Adrenal gland (tissue), 19 donors: ENCODE data around the gene C22orf31. TPM values are rescaled to one million over a fixed set of nuclear protein-coding genes. Genes with fewer than 3 reads are reported as not detected.

Source experiments
- DNase-seq, 7 donors: peaks; one replicate each; pipeline ENCODE4 v3.0.0-alpha.2; 2019 to 2020
- H3K27ac ChIP-seq, 5 donors: fragments of 200-600 bp; sonication (generic) in 4 of 5; 1 replicate in 3 of 5; 2 replicates in 2 of 5; pipeline versions ENCODE4 v1.5.1 to v1.8.0; 2016 to 2020; ENCODE audit warnings: mild to moderate bottlenecking in 1 of 5
- H3K27me3 ChIP-seq: fragments of 200-600 bp; 2 replicates; pipeline ENCODE4 v1.8.0; 2021
- H3K36me3 ChIP-seq, 2 donors: fragments of 200-600 bp; replicated peaks in 1 of 2; 1 replicate in 1 of 2; 2 replicates in 1 of 2; pipeline versions ENCODE4 v1.5.1 to v1.8.0; 2018 to 2022
- H3K4me1 ChIP-seq, 2 donors: fragments of 200-600 bp; replicated peaks in 1 of 2; 1 replicate in 1 of 2; 2 replicates in 1 of 2; pipeline versions ENCODE4 v1.5.1 to v1.8.0; 2018 to 2021
- H3K4me3 ChIP-seq, 4 donors: fragments of 200-600 bp; sonication (generic) in 3 of 4; one replicate each; pipeline ENCODE4 v1.5.1; 2016 to 2018
- H3K9me3 ChIP-seq, 3 donors: fragments of 200-600 bp; sonication (generic) in 1 of 3; replicated peaks in 1 of 3; 1 replicate in 2 of 3; 2 replicates in 1 of 3; pipeline versions ENCODE4 v1.5.1 to v1.8.0; 2016 to 2021
- CTCF ChIP-seq, 6 experiments: fragments of 450-650 bp in 4 of 6; fragments of 200-600 bp in 2 of 6; sonication (generic) in 1 of 6; IDR thresholded peaks; 1 replicate in 5 of 6; 2 replicates in 1 of 6; pipeline versions ENCODE4 v1.5.1 to v1.8.0; 2016 to 2021; ENCODE audit warnings: antibody characterized with exemption in 6 of 6, mild to moderate bottlenecking in 2 of 6, moderate library complexity in 1 of 6
- POLR2A ChIP-seq, 2 donors: fragments of 450-650 bp; IDR thresholded peaks; one replicate each; pipeline ENCODE4 v1.6.1; 2017; ENCODE audit warnings: antibody characterized with exemption in 2 of 2, mild to moderate bottlenecking in 2 of 2, moderate library complexity in 1 of 2
- WGBS, 4 donors: extraction: QIAGEN DNeasy Blood & Tissue Kit in 2 of 4; methylation state at CpG; one replicate each; pipeline versions ENCODE4 v1.1.5 to v1.1.7; 2013 to 2017; 5-methylcytosine and 5-hydroxymethylcytosine counted together
- intact Hi-C, 2 donors: fragments of 100-400 bp; cut with DNase I; formaldehyde crosslinking; loops; one replicate each; pipeline versions ENCODE4 v1.14.1 to v1.15.0; 2022 to 2023
- long read RNA-seq, 10 donors: library from polyadenylated mRNA in 3 of 10; unstranded in 2 of 10; stranded (forward) in 1 of 10; transcript quantifications; one replicate each; pipeline ENCODE4 v2.0.0 and lab custom pipeline, GENCODE V29; 2021 to 2026
- polyA plus RNA-seq, 3 donors: library from polyadenylated mRNA; stranded (reverse); fragments of 200-250 nt in 2 of 3; fragments of 350-450 nt in 1 of 3; fragmentation: Illumina TruSeq in 1 of 3; extraction: RNeasy Lipid Tissue Mini Kit (QIAGEN cat#74804) in 1 of 3; gene quantifications; one replicate each; pipeline ENCODE4 v1.2.3, GENCODE V29; 2013 to 2014
- total RNA-seq, 9 donors: library from RNA; depleted of rRNA in 4 of 9; stranded (reverse); fragments of >200 nt in 4 of 9; fragments of 120-200 nt in 1 of 9; fragmentation: NEBNext Ultra II Directional in 1 of 9; extraction: Animal tissue kit (Norgen Biotek cat#: 25700) in 1 of 9; gene quantifications; one replicate each; pipeline versions ENCODE4 v1.1.0 to v1.2.4, GENCODE V29; 2013 to 2023
- donor health status: healthy with polysubstance abuse.
- donor health status: Bipolar disorder and iron deficiency.
- donor health status: DM: yes; HTN: yes; CAD: no.
- donor health status: DM: no; HTN: no; CAD: no.
- donor health status: DM: no; HTN: no; CAD: no.
- donor health status: DM: yes; HTN: yes; CAD: no.

Gene C22orf31
- under 1 TPM in 2 of 9 donors, not detected in 7; 0.11 to 0.43 TPM for total RNA-seq
- polyA plus RNA-seq: 1 to 10 TPM in 2 of 3 donors, not detected in 1; 1.4 to 1.9 TPM
- long read RNA-seq, donor 1: 0 reads
- long read RNA-seq, donor 2: 0 reads
- long read RNA-seq, donor 3: 0 reads
- long read RNA-seq, donor 4: 0 reads
- long read RNA-seq, donor 5, partial matches to known transcripts: 0 of 1 reads
- long read RNA-seq, donor 5, other reads (novel, unspliced or antisense): 1 of 1 reads
- long read RNA-seq, donor 6: 0 reads
- long read RNA-seq, donor 7: 0 reads
- long read RNA-seq, donor 8: 0 reads
- long read RNA-seq, donor 9: 0 reads
- long read RNA-seq, donor 10: 0 reads

GRCh38 chr22:29061773-29062172, at the start of gene C22orf31:
Gene C22orf31, minus strand, starts transcription at chr22:29061831. Its CDS starts 39 bp downstream, at chr22:29061792.
- H3K36me3 ChIP-seq: no peaks in the 10 kb centered on the region
- TF ChIP-seq POLR2A (IDR thresholded peaks at IDR 0.05): no peak
- no peak for TF ChIP-seq CTCF (IDR thresholded peaks at IDR 0.05)
- no peaks in the 10 kb centered on the region for H3K9me3 ChIP-seq
- H3K27me3 ChIP-seq: no peaks in the 10 kb centered on the region
- no peak within 1 kb of the TSS for H3K27ac ChIP-seq
- no peak within 1 kb of the TSS for H3K4me3 ChIP-seq
- intact Hi-C loops: no loop called here
- no peak for DNase-seq
- peaks cover 0 to 5% of the 10 kb centered on the region in 2 donors for H3K4me1 ChIP-seq
- WGBS, 4 donors: 69 to 84% (median 74%) methylated on average over 2 of the region's 2 CpGs

- intact Hi-C loops: no loop called here
- no peaks in the 10 kb centered on the region for H3K27me3 ChIP-seq
- H3K9me3 ChIP-seq: no peaks in the 10 kb centered on the region
- DNase-seq: no peak
- H3K4me1 ChIP-seq: peaks cover 2 to 7% of the 10 kb centered on the region in 2 donors
- no peak overlapping the region for H3K4me3 ChIP-seq
- WGBS, 4 donors: 94 to 100% (median 97%) methylated on average over 1 to 3 of the region's 3 CpGs
- no peaks in the 10 kb centered on the region for H3K36me3 ChIP-seq
- no peak overlapping the region for H3K27ac ChIP-seq
- TF ChIP-seq CTCF (IDR thresholded peaks at IDR 0.05) (no peak), POLR2A (IDR thresholded peaks at IDR 0.05) (no peak)
Measured at GRCh38 chr22:29110946-29111345, 49.3 kb upstream of the C22orf31 start.

- Histone ChIP-seq H3K27me3 (no peaks in the 10 kb centered on the region), H3K27ac (no peak overlapping the region), H3K9me3 (no peaks in the 10 kb centered on the region), H3K4me3 (no peak overlapping the region), H3K36me3 (no peaks in the 10 kb centered on the region), H3K4me1 (peaks cover 7% of the 10 kb centered on the region in 2 donors)
- intact Hi-C loops: no loop called here
- DNase-seq: no peak
- TF ChIP-seq POLR2A (IDR thresholded peaks at IDR 0.05) (no peak), CTCF (IDR thresholded peaks at IDR 0.05) (no peak)
- 50 to 59% (median 54%) methylated on average over 4 of the region's 4 CpGs for WGBS, 4 donors
Measured at GRCh38 chr22:29109822-29110221, 48.2 kb upstream of the C22orf31 start.

GRCh38 chr22:29108137-29108536, 46.5 kb upstream of the C22orf31 start:
- TF ChIP-seq CTCF (IDR thresholded peaks at IDR 0.05) (no peak), POLR2A (IDR thresholded peaks at IDR 0.05) (no peak)
- intact Hi-C loops: no loop called here
- H3K27me3 ChIP-seq: no peaks in the 10 kb centered on the region
- DNase-seq: no peak
- 95 to 97% (median 96%) methylated on average over 5 of the region's 5 CpGs for WGBS, 4 donors
- peaks cover 7% of the 10 kb centered on the region in 2 donors for H3K4me1 ChIP-seq
- no peaks in the 10 kb centered on the region for H3K9me3 ChIP-seq
- H3K36me3 ChIP-seq: no peaks in the 10 kb centered on the region
- no peak overlapping the region for H3K27ac ChIP-seq
- no peak overlapping the region for H3K4me3 ChIP-seq
